HCT116 (cell line): ENCODE results near the gene ZNF432. TPM values are rescaled to one million over a fixed set of nuclear protein-coding genes. Genes with fewer than 3 reads are reported as not detected.

Source experiments
- ATAC-seq: fragments of 200-7000 bp; cut with Tn5 transposase; 2 replicates; pipeline ENCODE4 v1.9.1; 2020; ENCODE audit warnings: mild to moderate bottlenecking, moderate library complexity
- BruUV-seq: library from RNA; stranded (reverse); fragments of 400-500 nt; replicated peaks from 2 replicates; lab custom pipeline; 2021; lab: Mats Ljungman, UMichigan
- CTCF ChIA-PET: fragments of 300-600 bp; sonication (Branson Sonifier 250); formaldehyde crosslinking; loops from one replicate; lab custom pipeline; 2021; ENCODE audit warnings: antibody characterized with exemption; lab: Charles Lee
- POLR2A ChIA-PET: fragments of 300-600, 350-600 bp; sonication (Branson Sonifier 250); formaldehyde crosslinking; loops from one replicate; lab custom pipeline; 2021; ENCODE audit warnings: antibody characterized with exemption; lab: Charles Lee
- RAD21 ChIA-PET, 2 experiments: fragments of 300-600 bp; sonication (Branson Sonifier 250); formaldehyde crosslinking; loops; one replicate each; lab custom pipeline; 2023; ENCODE audit warnings: low total read pairs in 2 of 2; ENCODE audit not compliant: uncharacterized antibody in 2 of 2, unreplicated experiment in 2 of 2, low non-redundant PET in 1 of 2; lab: Charles Lee
- DNase-seq: peaks from one replicate; pipeline ENCODE4 v3.0.0-alpha.2; 2010; ENCODE audit warnings: low read depth, low spot score
- H2AFZ ChIP-seq: fragments of 200-600 bp; shearing (Covaris generic), sonication (generic); 2 replicates; pipeline ENCODE4 v1.6.1; 2017; ENCODE audit warnings: low read depth, mixed run types, mixed read lengths, antibody characterized with exemption, low read length; ENCODE audit not compliant: poor library complexity, severe bottlenecking
- H3K27ac ChIP-seq: 2 replicates; pipeline ENCODE4 v1.5.1; 2012; ENCODE audit warnings: low read depth, low read length
- H3K27me3 ChIP-seq: fragments of 200-600 bp; sonication (generic); 2 replicates; pipeline ENCODE4 v1.6.1; 2016; ENCODE audit warnings: mixed run types, low read length, mixed read lengths; ENCODE audit not compliant: insufficient read depth
- H3K36me3 ChIP-seq, 2 experiments: fragments of 200-500 bp in 1 of 2; fragments of 200-600 bp in 1 of 2; sonication (Bioruptor generic) in 1 of 2; sonication (generic) in 1 of 2; 2 replicates each; pipeline versions ENCODE4 v1.5.1 to v1.6.1; 2014 to 2016; ENCODE audit warnings: low read length in 2 of 2, inconsistent platforms in 1 of 2, mixed read lengths in 1 of 2, mixed run types in 1 of 2; ENCODE audit not compliant: insufficient read depth in 2 of 2, control insufficient read depth in 1 of 2
- H3K4me1 ChIP-seq, 2 experiments: fragments of 200-600 bp in 1 of 2; sonication (generic) in 1 of 2; 2 replicates each; pipeline versions ENCODE4 v1.5.1 to v1.6.1; 2012 to 2017; ENCODE audit warnings: low read length in 2 of 2, inconsistent platforms in 1 of 2, mild to moderate bottlenecking in 1 of 2, mixed read lengths in 1 of 2, mixed run types in 1 of 2, moderate library complexity in 1 of 2; ENCODE audit not compliant: insufficient read depth in 2 of 2, control insufficient read depth in 1 of 2
- H3K4me2 ChIP-seq: fragments of 200-600 bp; sonication (generic); 2 replicates; pipeline ENCODE4 v1.6.1; 2017; ENCODE audit warnings: mixed run types, low read length, mixed read lengths
- H3K4me3 ChIP-seq, 2 experiments: fragments of 200-600 bp in 1 of 2; sonication (generic) in 1 of 2; replicated peaks in 1 of 2; 2 replicates each; pipeline ENCODE4 v1.5.1; 2011 to 2016; ENCODE audit warnings: low read length in 2 of 2, control low read depth in 1 of 2, low read depth in 1 of 2, mild to moderate bottlenecking in 1 of 2, mixed read lengths in 1 of 2, mixed run types in 1 of 2
- H3K79me2 ChIP-seq: fragments of 200-600 bp; sonication (generic); 2 replicates; pipeline ENCODE4 v1.6.1; 2017; ENCODE audit warnings: mild to moderate bottlenecking, mixed run types, low read length, moderate library complexity, mixed read lengths; ENCODE audit not compliant: insufficient read depth
- H3K9ac ChIP-seq: fragments of 200-600 bp; sonication (generic); 2 replicates; pipeline ENCODE4 v1.6.1; 2016; ENCODE audit warnings: low read length, mixed read lengths
- H3K9me2 ChIP-seq: fragments of 200-600 bp; sonication (generic), shearing (Covaris generic); 2 replicates; pipeline ENCODE4 v1.6.1; 2017; ENCODE audit warnings: mixed run types, mild to moderate bottlenecking, moderate library complexity; ENCODE audit not compliant: insufficient read depth
- H3K9me3 ChIP-seq, 2 experiments: fragments of 200-500 bp in 1 of 2; fragments of 200-600 bp in 1 of 2; sonication (Bioruptor generic) in 1 of 2; sonication (generic) in 1 of 2; 2 replicates each; pipeline ENCODE4 v1.6.1; 2014 to 2017; ENCODE audit warnings: low read length in 2 of 2, mixed read lengths in 2 of 2, inconsistent platforms in 1 of 2, low read depth in 1 of 2, mild to moderate bottlenecking in 1 of 2, mixed run types in 1 of 2, moderate library complexity in 1 of 2; ENCODE audit not compliant: control insufficient read depth in 1 of 2, insufficient read depth in 1 of 2
- H4K20me1 ChIP-seq: fragments of 200-600 bp; sonication (generic), shearing (Covaris generic); 2 replicates; pipeline ENCODE4 v1.6.1; 2017; ENCODE audit warnings: mixed run types, mild to moderate bottlenecking, moderate library complexity; ENCODE audit not compliant: insufficient read depth
- ATF3 ChIP-seq: IDR thresholded peaks from 2 replicates; pipeline ENCODE4 v1.6.1; 2012
- CBX3 ChIP-seq: IDR thresholded peaks from 2 replicates; pipeline ENCODE4 v1.6.1; 2012; ENCODE audit warnings: low read depth
- CEBPB ChIP-seq: IDR thresholded peaks from 2 replicates; pipeline ENCODE4 v1.6.1; 2012; ENCODE audit warnings: low read depth
- CTCF ChIP-seq, 3 experiments: fragments of 200-600 bp in 1 of 3; sonication (generic) in 1 of 3; IDR thresholded peaks in 2 of 3; conservative IDR thresholded peaks in 1 of 3; 2 replicates each; pipeline ENCODE4 v1.5.1; 2012 to 2017; ENCODE audit warnings: low read depth in 2 of 3, low read length in 2 of 3, antibody characterized with exemption in 1 of 3, borderline replicate concordance in 1 of 3, control low read depth in 1 of 3, mild to moderate bottlenecking in 1 of 3, mixed read lengths in 1 of 3, mixed run types in 1 of 3, moderate library complexity in 1 of 3; ENCODE audit not compliant: insufficient read depth in 1 of 3
- EGR1 ChIP-seq: IDR thresholded peaks from 2 replicates; pipeline ENCODE4 v1.6.1; 2012; ENCODE audit warnings: low read depth
- ELF1 ChIP-seq: IDR thresholded peaks from 2 replicates; pipeline ENCODE4 v1.6.1; 2012; ENCODE audit warnings: low read depth, borderline replicate concordance
- EZH2 ChIP-seq: fragments of 200-600 bp; sonication (generic); IDR thresholded peaks from 2 replicates; pipeline ENCODE4 v1.6.1; 2017; ENCODE audit warnings: antibody characterized with exemption, mixed run types
- FOSL1 ChIP-seq: IDR thresholded peaks from 2 replicates; pipeline ENCODE4 v1.6.1; 2012; ENCODE audit warnings: low read depth
- JUND ChIP-seq: IDR thresholded peaks from 2 replicates; pipeline ENCODE4 v1.6.1; 2012
- MAX ChIP-seq: IDR thresholded peaks from 2 replicates; pipeline ENCODE4 v1.6.1; 2012
- POLR2A ChIP-seq: IDR thresholded peaks from 2 replicates; pipeline ENCODE4 v1.7.0; 2011; ENCODE audit warnings: borderline replicate concordance; ENCODE audit not compliant: insufficient read depth, insufficient read length; ENCODE audit errors: extremely low read depth
- POLR2AphosphoS5 ChIP-seq: IDR thresholded peaks from 2 replicates; pipeline ENCODE4 v1.6.1; 2011; ENCODE audit warnings: mild to moderate bottlenecking, low read depth, low read length, moderate library complexity
- REST ChIP-seq: IDR thresholded peaks from 2 replicates; pipeline ENCODE4 v1.6.1; 2012; ENCODE audit warnings: low read depth
- SIN3A ChIP-seq: IDR thresholded peaks from 2 replicates; pipeline ENCODE4 v1.6.1; 2012; ENCODE audit warnings: low read depth
- SP1 ChIP-seq: IDR thresholded peaks from 2 replicates; pipeline ENCODE4 v1.6.1; 2012; ENCODE audit warnings: low read depth
- SRF ChIP-seq: IDR thresholded peaks from 2 replicates; pipeline ENCODE4 v1.6.1; 2012; ENCODE audit warnings: low read depth
- TCF7L2 ChIP-seq: IDR thresholded peaks from 2 replicates; pipeline ENCODE4 v1.7.0; 2011; ENCODE audit warnings: borderline replicate concordance, inconsistent platforms; ENCODE audit not compliant: insufficient read depth, insufficient read length; ENCODE audit errors: extremely low read depth
- ZNF274 ChIP-seq: fragments of 200-500 bp; sonication (Bioruptor generic); IDR thresholded peaks from 2 replicates; pipeline ENCODE4 v1.6.1; 2014; ENCODE audit warnings: mild to moderate bottlenecking, low read depth, low read length, inconsistent platforms
- intact Hi-C: fragments of 100-400 bp; cut with micrococcal nuclease; formaldehyde crosslinking; loops from 2 replicates; pipeline ENCODE4 v1.10.0; 2022
- total RNA-seq: library from RNA; stranded (reverse); gene quantifications from one replicate; pipeline ENCODE4 v1.2.1, GENCODE V29; 2021; ENCODE audit not compliant: unreplicated experiment

The ZNF432 gene
- total RNA-seq, 1 experiment from 2014 or later = 0.64 TPM

GRCh38 chr19:52007451-52007805, 41.2 kb downstream of the ZNF432 start:
- DNase-seq (no peak), ATAC-seq (no peak)
- Histone ChIP-seq H3K9me2 (no peaks in the 10 kb centered on the region), H3K9ac (no peak overlapping the region), H3K4me1 (no peaks in the 10 kb centered on the region), H3K4me3 (peak overlapping the region; percentile 51 to 59), H2AFZ (no peak overlapping the region), H3K27me3 (no peaks in the 10 kb centered on the region), H3K79me2 (no peaks in the 10 kb centered on the region), H3K27ac (no peak overlapping the region), H3K9me3 (peaks cover 19 to 35% of the 10 kb centered on the region in 2 experiments; a peak in 3 of 4 replicates), H3K36me3 (no peaks in the 10 kb centered on the region), H4K20me1 (no peaks in the 10 kb centered on the region), H3K4me2 (peak overlapping the region; percentile 72)
- TF ChIP-seq REST (no peak), CTCF (IDR thresholded peaks at IDR 0.05 in 2 of 3, conservative IDR thresholded peaks at IDR 0.05 in 1 of 3; ENCODE audit: borderline replicate concordance in 1 of 3, insufficient read depth in 1 of 3, low read depth in 2 of 3, low read length in 2 of 3) (no peak), CBX3 (no peak), FOSL1 (no peak), SIN3A (no peak), JUND (no peak), CEBPB (no peak), TCF7L2 (no peak), SRF (no peak), SP1 (no peak), MAX (no peak), EGR1 (no peak), EZH2 (no peak), ELF1 (no peak), POLR2AphosphoS5 (no peak), ATF3 (no peak), POLR2A (no peak), ZNF274 (no peak)
- ChIA-PET CTCF (no interaction called here), POLR2A (no interaction called here), RAD21 (no interaction called here)
- no TSS peak for BruUV-seq
- intact Hi-C loops = no loop called here
